Peyer's patch (tissue), 4 donors: ENCODE measurements around the gene SYNGR1. TPM values are rescaled to one million over a fixed set of nuclear protein-coding genes. Genes with fewer than 3 reads are reported as not detected.

Experiments
- DNase-seq, 3 donors: peaks; one replicate each; pipeline ENCODE4 v3.0.0-alpha.2; 2017 to 2019
- H3K27ac ChIP-seq, 4 donors: fragments of 200-600 bp; sonication (generic); one replicate each; pipeline ENCODE4 v1.5.1; 2016 to 2019
- H3K27me3 ChIP-seq, 2 donors: fragments of 200-600 bp; sonication (generic); one replicate each; pipeline ENCODE4 v1.5.1; 2019
- H3K36me3 ChIP-seq, 3 donors: fragments of 200-600 bp; sonication (generic); one replicate each; pipeline ENCODE4 v1.5.1; 2016 to 2019
- H3K4me1 ChIP-seq, 4 donors: fragments of 200-600 bp; sonication (generic); one replicate each; pipeline ENCODE4 v1.5.1; 2016 to 2019
- H3K4me3 ChIP-seq, 4 donors: fragments of 200-600 bp; sonication (generic); 1 replicate in 3 of 4; 2 replicates in 1 of 4; pipeline ENCODE4 v1.5.1; 2016 to 2019; ENCODE audit warnings: mild to moderate bottlenecking in 1 of 4
- H3K9me3 ChIP-seq, 4 donors: fragments of 200-600 bp; sonication (generic); one replicate each; pipeline ENCODE4 v1.5.1; 2016 to 2019; ENCODE audit warnings: mild to moderate bottlenecking in 1 of 4
- CTCF ChIP-seq, 6 experiments: fragments of 450-650 bp in 4 of 6; fragments of 200-600 bp in 2 of 6; sonication (generic) in 1 of 6; IDR thresholded peaks; one replicate each; pipeline ENCODE4 v1.5.1; 2017 to 2019; ENCODE audit warnings: antibody characterized with exemption in 6 of 6, mild to moderate bottlenecking in 3 of 6, moderate library complexity in 1 of 6
- POLR2A ChIP-seq, 2 donors: fragments of 450-650 bp; IDR thresholded peaks; one replicate each; pipeline ENCODE4 v1.5.1; 2017; ENCODE audit warnings: antibody characterized with exemption in 2 of 2, mild to moderate bottlenecking in 2 of 2, moderate library complexity in 2 of 2
- total RNA-seq, 4 donors: library from RNA; depleted of rRNA; stranded (reverse); fragments of >200 nt; gene quantifications; one replicate each; pipeline ENCODE4 v1.1.0, GENCODE V29; 2016

The SYNGR1 gene
- total RNA-seq, 4 donors from 2014 or later, result 0.35 to 22.3 (median 2.5) TPM

- H3K27ac ChIP-seq, result no peak overlapping the region
- H3K9me3 ChIP-seq, result no peaks in the 10 kb centered on the region
- TF ChIP-seq POLR2A (IDR thresholded peaks at IDR 0.05) (no peak), CTCF (IDR thresholded peaks at IDR 0.05) (no peak)
These were observed 14.1 kb downstream of the SYNGR1 start for GRCh38 chr22:39363751-39364515.

GRCh38 chr22:39364714-39365491, 15.1 kb downstream of the SYNGR1 start:
- TF ChIP-seq POLR2A (IDR thresholded peaks at IDR 0.05) (no peak), CTCF (IDR thresholded peaks at IDR 0.05) (no peak)
- DNase-seq, result no peak
- H3K9me3 ChIP-seq, result no peaks in the 10 kb centered on the region
- H3K36me3 ChIP-seq, result no peaks in the 10 kb centered on the region
- no peak overlapping the region for H3K4me3 ChIP-seq
- no peaks in the 10 kb centered on the region for H3K4me1 ChIP-seq
- no peaks in the 10 kb centered on the region for H3K27me3 ChIP-seq
- no peak overlapping the region for H3K27ac ChIP-seq

More at GRCh38 chr22:39363751-39364515, 14.1 kb downstream of the SYNGR1 start:
- no peak for DNase-seq
- Histone ChIP-seq H3K4me3 (no peak overlapping the region), H3K4me1 (no peaks in the 10 kb centered on the region), H3K27me3 (no peaks in the 10 kb centered on the region), H3K36me3 (no peaks in the 10 kb centered on the region)

- H3K9me3 ChIP-seq, result no peaks in the 10 kb centered on the region
- no peak for TF ChIP-seq POLR2A (IDR thresholded peaks at IDR 0.05)
- TF ChIP-seq CTCF (IDR thresholded peaks at IDR 0.05), result no peak
These were observed 15.6 kb downstream of the SYNGR1 start for GRCh38 chr22:39365492-39365780.

GRCh38 chr22:39367035-39367434, 17.2 kb downstream of the SYNGR1 start:
- H3K4me3 ChIP-seq, result no peak overlapping the region
- no peaks in the 10 kb centered on the region for H3K4me1 ChIP-seq

More at GRCh38 chr22:39365492-39365780, 15.6 kb downstream of the SYNGR1 start:
- H3K36me3 ChIP-seq, result no peaks in the 10 kb centered on the region
- H3K4me3 ChIP-seq, result no peak overlapping the region
- H3K27me3 ChIP-seq, result no peaks in the 10 kb centered on the region
- H3K4me1 ChIP-seq, result no peaks in the 10 kb centered on the region
- no peak for DNase-seq
- no peak overlapping the region for H3K27ac ChIP-seq

GRCh38 chr22:39368461-39368911, 18.7 kb downstream of the SYNGR1 start:
- Histone ChIP-seq H3K4me3 (no peak overlapping the region), H3K36me3 (no peaks in the 10 kb centered on the region), H3K9me3 (no peaks in the 10 kb centered on the region), H3K4me1 (no peaks in the 10 kb centered on the region), H3K27ac (no peak overlapping the region), H3K27me3 (no peaks in the 10 kb centered on the region)
- no peak for TF ChIP-seq POLR2A (IDR thresholded peaks at IDR 0.05)
- TF ChIP-seq CTCF (IDR thresholded peaks at IDR 0.05), result no peak
- no peak for DNase-seq

More at GRCh38 chr22:39367035-39367434, 17.2 kb downstream of the SYNGR1 start:
- Histone ChIP-seq H3K36me3 (no peaks in the 10 kb centered on the region), H3K9me3 (no peaks in the 10 kb centered on the region), H3K27ac (no peak overlapping the region), H3K27me3 (no peaks in the 10 kb centered on the region)
- no peak for DNase-seq
- TF ChIP-seq CTCF (IDR thresholded peaks at IDR 0.05) (no peak), POLR2A (IDR thresholded peaks at IDR 0.05) (no peak)
